LNCaP clone FGC (cell line): ENCODE data around the gene KLB.
"Not testable (repeated sequence)": the region's sequence is repeated elsewhere in the genome, so short reads cannot be mapped to it uniquely, and the experiment has no call there.

Experiments
- DNase-seq: peaks from one replicate; pipeline ENCODE4 v3.0.0-alpha.2; 2011; ENCODE audit warnings: low read depth
- H3K4me3 ChIP-seq: 2 replicates; pipeline ENCODE4 v1.5.1; 2011; ENCODE audit warnings: mild to moderate bottlenecking, low read depth, low read length, control low read depth
- CTCF ChIP-seq: IDR thresholded peaks from 2 replicates; pipeline ENCODE4 v1.5.1; 2012; ENCODE audit warnings: mild to moderate bottlenecking; ENCODE audit not compliant: control insufficient read depth, insufficient read depth; ENCODE audit errors: extremely low read depth

KLB gene

DNA sequence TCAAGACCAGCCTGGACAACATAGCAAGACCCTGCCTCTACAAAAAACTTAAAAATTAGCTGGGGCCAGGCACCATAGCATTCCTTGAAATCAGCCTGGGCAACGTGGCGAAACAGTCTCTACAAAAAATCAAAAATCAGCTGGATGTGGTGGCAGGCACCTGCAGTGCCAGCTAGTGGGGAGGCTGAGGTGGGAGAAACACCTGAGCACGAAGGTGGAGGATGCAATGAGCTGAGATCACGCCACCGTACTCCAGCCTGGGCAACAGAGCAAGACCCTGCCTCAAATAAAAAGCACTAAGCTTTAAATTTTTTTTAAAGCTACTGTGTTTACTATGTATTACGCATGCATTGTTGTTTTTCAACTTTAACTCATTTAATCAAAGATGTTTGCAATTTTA is 48.8 kb downstream of the KLB start:
- TF ChIP-seq CTCF: no peak
- no peak overlapping the region for H3K4me3 ChIP-seq
- DNase-seq: no peak

DNA sequence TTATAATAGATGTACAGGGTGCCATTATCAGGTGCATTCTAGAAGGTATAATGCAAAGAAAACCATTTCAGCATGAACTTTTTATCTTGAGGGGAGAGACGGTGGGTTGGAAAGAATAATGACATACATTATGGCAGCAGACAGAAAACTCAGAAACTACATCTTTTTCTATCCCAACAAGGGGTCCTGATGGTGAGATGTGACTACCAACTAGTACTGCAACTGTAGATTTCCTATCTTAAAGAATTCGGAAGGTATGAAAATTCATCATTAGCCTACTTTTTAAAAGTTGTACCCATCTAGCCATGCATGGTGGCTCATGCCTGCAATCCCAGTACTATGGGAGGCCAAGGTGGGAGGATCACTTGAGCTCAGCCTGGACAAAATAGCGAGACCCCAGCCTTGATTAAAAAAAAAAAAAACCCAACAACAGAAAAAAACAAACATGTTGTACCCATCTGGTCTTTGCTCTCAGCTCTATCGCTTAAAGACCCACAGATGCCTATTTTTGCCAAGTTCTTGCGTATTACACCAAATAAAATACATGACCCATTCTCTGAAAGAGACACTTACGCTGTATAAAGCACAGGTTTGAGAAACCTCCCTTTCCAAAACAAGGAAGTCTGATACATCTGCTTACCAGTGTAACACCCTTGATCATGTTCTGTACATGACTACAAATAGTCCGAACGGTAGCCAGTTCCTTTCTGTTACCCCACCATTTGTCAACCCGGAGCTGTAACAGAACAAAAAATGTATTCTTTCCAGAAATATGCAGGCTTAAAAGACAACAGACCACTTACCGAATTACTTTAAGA is 50.4 kb downstream of the KLB start:
- DNase-seq: no peak
- TF ChIP-seq CTCF: no peak
- peak overlapping the region; percentile 70 for H3K4me3 ChIP-seq

DNA sequence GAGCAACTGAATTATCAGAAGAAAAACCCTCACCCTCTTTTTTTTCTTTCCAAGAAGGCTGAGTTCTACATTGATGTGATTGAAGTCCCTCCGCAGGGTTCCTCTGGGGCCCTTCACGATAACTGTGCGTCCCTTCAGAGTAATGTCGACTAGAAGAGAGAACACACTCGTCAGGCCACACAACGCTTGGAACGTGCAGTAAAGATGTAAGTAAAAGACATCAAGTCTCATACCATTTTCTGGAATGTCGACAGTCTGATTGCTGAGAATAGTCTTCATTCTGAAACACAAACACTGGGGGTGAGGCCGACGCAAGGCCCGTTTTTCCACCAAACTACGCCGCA is 51.4 kb downstream of the KLB start:
- peak overlapping the region; percentile 70 for H3K4me3 ChIP-seq
- DNase-seq: not testable (repeated sequence)

DNA sequence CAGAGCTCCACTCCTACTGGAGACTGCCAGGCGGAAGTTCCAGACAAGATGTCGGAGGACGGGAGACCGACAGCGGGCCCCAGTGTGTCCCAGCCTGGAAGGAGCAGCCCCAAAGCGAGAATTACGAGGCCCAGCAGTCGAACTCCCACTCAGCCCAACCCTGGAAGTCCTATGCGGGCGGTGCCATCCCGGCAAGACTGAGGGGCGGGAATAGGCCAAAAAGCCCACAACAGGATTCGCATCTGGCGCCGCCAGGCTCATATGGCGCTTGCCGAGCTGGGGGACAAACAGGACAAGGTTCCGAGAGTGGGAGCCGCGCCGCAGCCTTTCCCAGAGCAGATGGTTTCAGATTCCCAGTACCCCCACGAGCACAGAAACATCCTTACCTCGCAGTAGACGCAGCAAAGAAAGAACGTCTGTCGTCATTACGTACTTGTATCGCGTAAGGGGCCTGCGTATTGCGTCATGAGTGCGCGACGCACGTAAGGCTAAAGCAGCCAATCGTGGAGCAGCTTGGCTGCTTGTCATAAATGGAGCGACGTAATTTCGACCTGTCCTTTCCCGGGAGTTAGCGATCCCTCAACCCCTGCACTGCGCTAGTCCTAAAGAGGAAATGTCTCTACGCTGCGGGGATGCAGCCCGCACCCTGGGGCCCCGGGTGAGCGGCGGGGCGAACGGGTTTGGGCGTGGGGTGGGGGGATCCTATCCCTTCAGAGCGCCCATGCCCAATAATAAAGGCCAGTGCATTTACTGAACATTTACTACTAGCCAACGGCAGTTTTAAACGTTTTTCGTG is 52.0 kb downstream of the KLB start, which contains the start of the genes LIAS and RPL9:
Gene LIAS (plus strand): TSS at position 552 of the 796 bp plus-strand sequence. CDS start 62 bp downstream, at position 614.
Gene RPL9 (minus strand): TSS at position 418 of the 796 bp plus-strand sequence. CDS start 483 bp downstream, outside the sequence.
- peak; percentile 99 for DNase-seq
- H3K4me3 ChIP-seq: peak within 1 kb of the TSS; percentile 70
- no peak for TF ChIP-seq CTCF

DNA sequence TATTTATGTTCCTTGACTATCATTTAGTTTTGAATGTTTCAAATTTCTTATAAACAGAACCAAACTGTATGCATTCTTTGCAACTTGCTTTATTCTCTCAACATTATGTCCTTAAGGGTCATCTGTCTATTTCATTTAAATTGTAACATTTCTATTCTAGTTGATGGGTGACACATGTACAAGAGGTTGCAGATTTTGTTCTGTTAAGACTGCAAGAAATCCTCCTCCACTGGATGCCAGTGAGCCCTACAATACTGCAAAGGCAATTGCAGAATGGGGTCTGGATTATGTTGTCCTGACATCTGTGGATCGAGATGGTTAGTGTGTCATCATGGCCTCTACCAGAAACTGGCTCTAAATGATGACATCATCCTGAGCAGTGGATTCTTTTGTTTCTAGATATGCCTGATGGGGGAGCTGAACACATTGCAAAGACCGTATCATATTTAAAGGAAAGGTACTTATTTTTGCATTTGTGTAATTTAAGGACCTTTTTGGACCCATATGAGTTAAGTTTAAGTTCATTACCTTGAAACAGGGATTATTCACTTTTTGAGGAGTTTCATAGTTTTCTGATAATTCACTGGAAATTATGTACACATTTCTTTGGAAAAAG is 58.3 kb downstream of the KLB start:
- no peak for TF ChIP-seq CTCF
- H3K4me3 ChIP-seq: no peak overlapping the region
- no peak for DNase-seq

GRCh38 chr4:39466747-39467146 is 60.0 kb downstream of the KLB start:
- TF ChIP-seq CTCF: no peak
- DNase-seq: no peak
- H3K4me3 ChIP-seq: no peak overlapping the region

DNA sequence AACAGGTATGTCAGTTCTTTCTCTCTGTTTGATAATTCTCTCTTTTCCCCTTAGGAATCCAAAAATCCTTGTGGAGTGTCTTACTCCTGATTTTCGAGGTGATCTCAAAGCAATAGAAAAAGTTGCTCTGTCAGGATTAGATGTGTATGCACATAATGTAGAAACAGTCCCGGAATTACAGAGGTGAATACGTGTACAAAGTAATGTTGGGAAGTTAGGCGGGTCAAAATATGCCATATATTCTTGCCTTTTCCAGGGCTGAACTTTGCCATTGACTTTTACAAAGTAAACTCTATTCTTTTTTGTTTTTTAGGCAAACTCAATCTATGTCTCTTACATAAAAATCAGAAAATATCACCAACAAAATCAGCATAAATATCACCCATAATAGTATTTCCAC is 60.7 kb downstream of the KLB start:
- TF ChIP-seq CTCF: no peak
- DNase-seq: no peak
- no peak overlapping the region for H3K4me3 ChIP-seq
